Measurements from ENCODE around the gene MST1.

GRCh38 chr3:49703443-49703927 is 14.2 kb upstream of the MST1 start:
- TF ChIP-seq POLR2A (IDR thresholded peaks at IDR 0.05) (no peak), POLR2AphosphoS5 (IDR thresholded peaks at IDR 0.05) (no peak), CTCF (IDR thresholded peaks at IDR 0.05) (peak; percentile 35 to 77 (median 67))

Data from breast epithelium (tissue), 3 donors.